CD8-positive, alpha-beta memory T cell (primary cell): ENCODE measurements around the gene PAPSS2. TPM values are rescaled to one million over a fixed set of nuclear protein-coding genes. Genes with fewer than 3 reads are reported as not detected.
A peak's percentile ranks its signal among the peaks of the same experiment; 100 is the strongest.

Experiments
- CTCF ChIA-PET: fragments of 350-600 bp; sonication (Branson Sonifier 250); formaldehyde crosslinking; loops from one replicate; lab custom pipeline; 2021; ENCODE audit warnings: antibody characterized with exemption; lab: Charles Lee
- POLR2A ChIA-PET: fragments of 350-600 bp; sonication (Branson Sonifier 250); formaldehyde crosslinking; loops from one replicate; lab custom pipeline; 2021; ENCODE audit warnings: antibody characterized with exemption; lab: Charles Lee
- DNase-seq, 5 donors: peaks; one replicate each; pipeline versions ENCODE4 v3.0.0 to v3.0.0-alpha.2; 2020 to 2022; ENCODE audit warnings: mixed read lengths in 1 of 5
- H3K27ac ChIP-seq: one replicate; pipeline ENCODE4 v1.7.0; 2013; ENCODE audit warnings: low read depth, mild to moderate bottlenecking, low read length, moderate library complexity
- H3K27me3 ChIP-seq: 2 replicates; pipeline ENCODE4 v1.7.0; 2013; ENCODE audit warnings: low read length, mild to moderate bottlenecking; ENCODE audit not compliant: insufficient read depth, poor library complexity, severe bottlenecking
- H3K36me3 ChIP-seq: 2 replicates; pipeline ENCODE4 v1.7.0; 2013; ENCODE audit warnings: mild to moderate bottlenecking, low read length, moderate library complexity; ENCODE audit not compliant: insufficient read depth
- H3K4me1 ChIP-seq: 2 replicates; pipeline ENCODE4 v1.7.0; 2013; ENCODE audit warnings: mild to moderate bottlenecking, low read length, moderate library complexity; ENCODE audit not compliant: insufficient read depth
- H3K4me3 ChIP-seq: 2 replicates; pipeline ENCODE4 v1.7.0; 2013; ENCODE audit warnings: mild to moderate bottlenecking, low read length
- H3K9me3 ChIP-seq: 2 replicates; pipeline ENCODE4 v1.7.0; 2013; ENCODE audit warnings: mild to moderate bottlenecking, low read length
- H3K27ac Mint-ChIP-seq, 8 donors: one replicate each; pipeline ENCODE4 v1.8.0; 2020 to 2021; ENCODE audit warnings: mixed read lengths in 8 of 8, mild to moderate bottlenecking in 6 of 8, inconsistent platforms in 3 of 8, moderate library complexity in 3 of 8
- H3K27me3 Mint-ChIP-seq, 2 donors: one replicate each; pipeline ENCODE4 v1.8.0; 2020 to 2021; ENCODE audit warnings: mixed read lengths in 2 of 2, mild to moderate bottlenecking in 1 of 2, moderate library complexity in 1 of 2
- H3K36me3 Mint-ChIP-seq, 3 donors: one replicate each; pipeline ENCODE4 v1.8.0; 2020 to 2021; ENCODE audit warnings: mixed read lengths in 3 of 3, inconsistent platforms in 1 of 3, mild to moderate bottlenecking in 1 of 3
- H3K4me1 Mint-ChIP-seq, 3 donors: one replicate each; pipeline ENCODE4 v1.8.0; 2020 to 2021; ENCODE audit warnings: mixed read lengths in 3 of 3, inconsistent platforms in 1 of 3, mild to moderate bottlenecking in 1 of 3
- H3K4me3 Mint-ChIP-seq, 7 donors: one replicate each; pipeline ENCODE4 v1.8.0; 2020 to 2021; ENCODE audit warnings: mixed read lengths in 7 of 7, mild to moderate bottlenecking in 6 of 7, moderate library complexity in 4 of 7, inconsistent platforms in 2 of 7
- H3K9me3 Mint-ChIP-seq, 5 donors: one replicate each; pipeline ENCODE4 v1.8.0; 2020 to 2022; ENCODE audit warnings: mixed read lengths in 5 of 5, mild to moderate bottlenecking in 3 of 5, moderate library complexity in 2 of 5, inconsistent platforms in 1 of 5
- polyA plus RNA-seq: library from polyadenylated mRNA; unstranded; fragments of 300-500 nt; fragmentation: Illumina TruSeq; gene quantifications from one replicate; pipeline ENCODE4 v1.2.3, GENCODE V29; 2021
- total RNA-seq, 2 experiments: library from RNA; stranded (reverse); gene quantifications; one replicate each; pipeline ENCODE4 v1.2.3, GENCODE V29; 2021

PAPSS2 gene
- total and polyA plus RNA-seq, 3 experiments from 2014 or later, result 0.08 to 0.46 (median 0.18) TPM

- no peaks in the 10 kb centered on the region for H3K4me1 ChIP-seq
- no peak overlapping the region for H3K4me3 ChIP-seq
- H3K27ac ChIP-seq, result no peak overlapping the region
- H3K27ac Mint-ChIP-seq, result no peak overlapping the region
- no peaks in the 10 kb centered on the region for H3K4me1 Mint-ChIP-seq
- no peaks in the 10 kb centered on the region for H3K36me3 Mint-ChIP-seq
- no peaks in the 10 kb centered on the region for H3K36me3 ChIP-seq
- no peak overlapping the region for H3K4me3 Mint-ChIP-seq
- POLR2A ChIA-PET, result no interaction called here
- peaks cover 6 to 16% of the 10 kb centered on the region in 2 donors for H3K27me3 Mint-ChIP-seq
- CTCF ChIA-PET, result no interaction called here
- H3K9me3 ChIP-seq, result no peaks in the 10 kb centered on the region
- DNase-seq, result no peak
- H3K9me3 Mint-ChIP-seq, result no peaks in the 10 kb centered on the region
- no peaks in the 10 kb centered on the region for H3K27me3 ChIP-seq
Observed at GRCh38 chr10:87705339-87705738, 45.7 kb downstream of the PAPSS2 start.

- Mint-ChIP-seq H3K4me1 (no peaks in the 10 kb centered on the region), H3K9me3 (no peaks in the 10 kb centered on the region), H3K27me3 (peaks cover 6 to 16% of the 10 kb centered on the region in 2 donors), H3K27ac (no peak overlapping the region), H3K4me3 (no peak overlapping the region), H3K36me3 (no peaks in the 10 kb centered on the region)
- H3K4me1 ChIP-seq, result no peaks in the 10 kb centered on the region
- no peak overlapping the region for H3K4me3 ChIP-seq
- POLR2A ChIA-PET, result no interaction called here
- no peaks in the 10 kb centered on the region for H3K36me3 ChIP-seq
- H3K27ac ChIP-seq, result no peak overlapping the region
- no peaks in the 10 kb centered on the region for H3K9me3 ChIP-seq
- no peaks in the 10 kb centered on the region for H3K27me3 ChIP-seq
- CTCF ChIA-PET, result no interaction called here
- no peak for DNase-seq
Observed at GRCh38 chr10:87706731-87707130, 47.1 kb downstream of the PAPSS2 start.

- H3K36me3 Mint-ChIP-seq, result no peaks in the 10 kb centered on the region
- Histone ChIP-seq H3K36me3 (no peaks in the 10 kb centered on the region), H3K9me3 (no peaks in the 10 kb centered on the region), H3K27ac (no peak overlapping the region), H3K4me1 (no peaks in the 10 kb centered on the region), H3K27me3 (no peaks in the 10 kb centered on the region), H3K4me3 (no peak overlapping the region)
- POLR2A ChIA-PET, result no interaction called here
- CTCF ChIA-PET, result no interaction called here
- peaks cover 8 to 16% of the 10 kb centered on the region in 2 donors for H3K27me3 Mint-ChIP-seq
- H3K4me3 Mint-ChIP-seq, result no peak overlapping the region
- no peaks in the 10 kb centered on the region for H3K4me1 Mint-ChIP-seq
- no peak overlapping the region for H3K27ac Mint-ChIP-seq
- H3K9me3 Mint-ChIP-seq, result no peaks in the 10 kb centered on the region
- DNase-seq, result no peak
Observed at GRCh38 chr10:87707254-87707653, 47.6 kb downstream of the PAPSS2 start.

GRCh38 chr10:87712913-87713616 lies 53.4 kb downstream of the PAPSS2 start:
- Mint-ChIP-seq H3K4me3 (no peak overlapping the region), H3K36me3 (no peaks in the 10 kb centered on the region), H3K4me1 (peaks cover 0 to 5% (median 0%) of the 10 kb centered on the region in 3 donors), H3K27me3 (peaks cover 4 to 9% of the 10 kb centered on the region in 2 donors), H3K27ac (peak overlapping the region in 1 of 8 donors; percentile 5), H3K9me3 (no peaks in the 10 kb centered on the region)
- Histone ChIP-seq H3K4me3 (no peak overlapping the region), H3K27ac (no peak overlapping the region), H3K4me1 (no peaks in the 10 kb centered on the region), H3K36me3 (no peaks in the 10 kb centered on the region), H3K9me3 (no peaks in the 10 kb centered on the region), H3K27me3 (no peaks in the 10 kb centered on the region)
- DNase-seq, result no peak
- ChIA-PET POLR2A (interaction anchor here (0.6 kb wide), 1 partner anchor 25 kb away, joined by 3 read pairs; no protein-coding TSS in a partner anchor), CTCF (no interaction called here)

- Mint-ChIP-seq H3K27ac (no peak overlapping the region), H3K4me3 (no peak overlapping the region), H3K36me3 (no peaks in the 10 kb centered on the region), H3K4me1 (peaks cover 0 to 5% (median 0%) of the 10 kb centered on the region in 3 donors), H3K27me3 (peaks cover 4 to 9% of the 10 kb centered on the region in 2 donors), H3K9me3 (no peaks in the 10 kb centered on the region)
- no peaks in the 10 kb centered on the region for H3K9me3 ChIP-seq
- no peaks in the 10 kb centered on the region for H3K36me3 ChIP-seq
- DNase-seq, result no peak
- ChIA-PET POLR2A (no interaction called here), CTCF (no interaction called here)
- H3K4me1 ChIP-seq, result no peaks in the 10 kb centered on the region
- no peak overlapping the region for H3K4me3 ChIP-seq
- no peak overlapping the region for H3K27ac ChIP-seq
- H3K27me3 ChIP-seq, result no peaks in the 10 kb centered on the region
Observed at GRCh38 chr10:87713707-87714106, 54.0 kb downstream of the PAPSS2 start.

GRCh38 chr10:87715552-87716347 lies 56.1 kb downstream of the PAPSS2 start:
- DNase-seq, result no peak
- POLR2A ChIA-PET, result no interaction called here

GRCh38 chr10:87716348-87716670 lies 56.6 kb downstream of the PAPSS2 start:
- CTCF ChIA-PET, result no interaction called here
- POLR2A ChIA-PET, result no interaction called here

More at GRCh38 chr10:87715552-87716347, 56.1 kb downstream of the PAPSS2 start:
- Mint-ChIP-seq H3K4me1 (peaks cover 0 to 5% (median 0%) of the 10 kb centered on the region in 3 donors), H3K9me3 (no peaks in the 10 kb centered on the region), H3K36me3 (no peaks in the 10 kb centered on the region), H3K27me3 (peaks cover 9 to 10% of the 10 kb centered on the region in 2 donors), H3K27ac (no peak overlapping the region), H3K4me3 (no peak overlapping the region)
- Histone ChIP-seq H3K36me3 (no peaks in the 10 kb centered on the region), H3K27ac (no peak overlapping the region), H3K4me3 (no peak overlapping the region), H3K4me1 (no peaks in the 10 kb centered on the region), H3K27me3 (no peaks in the 10 kb centered on the region), H3K9me3 (no peaks in the 10 kb centered on the region)
- CTCF ChIA-PET, result no interaction called here

GRCh38 chr10:87720665-87721064 lies 61.0 kb downstream of the PAPSS2 start:
- Mint-ChIP-seq H3K4me3 (no peak overlapping the region), H3K4me1 (peaks cover 0 to 8% (median 0%) of the 10 kb centered on the region in 3 donors), H3K27me3 (peaks cover 3 to 30% of the 10 kb centered on the region in 2 donors), H3K36me3 (no peaks in the 10 kb centered on the region), H3K9me3 (no peaks in the 10 kb centered on the region), H3K27ac (no peak overlapping the region)
- Histone ChIP-seq H3K4me3 (no peak overlapping the region), H3K36me3 (no peaks in the 10 kb centered on the region), H3K9me3 (no peaks in the 10 kb centered on the region), H3K27me3 (no peaks in the 10 kb centered on the region), H3K4me1 (no peaks in the 10 kb centered on the region), H3K27ac (no peak overlapping the region)
- no peak for DNase-seq
- ChIA-PET CTCF (no interaction called here), POLR2A (no interaction called here)

More at GRCh38 chr10:87716348-87716670, 56.6 kb downstream of the PAPSS2 start:
- no peaks in the 10 kb centered on the region for H3K9me3 Mint-ChIP-seq
- H3K27me3 Mint-ChIP-seq, result peaks cover 9 to 14% of the 10 kb centered on the region in 2 donors
- H3K27ac ChIP-seq, result no peak overlapping the region
- H3K36me3 Mint-ChIP-seq, result no peaks in the 10 kb centered on the region
- no peaks in the 10 kb centered on the region for H3K27me3 ChIP-seq
- no peak overlapping the region for H3K27ac Mint-ChIP-seq
- no peaks in the 10 kb centered on the region for H3K9me3 ChIP-seq
- H3K4me1 Mint-ChIP-seq, result peaks cover 0 to 5% (median 0%) of the 10 kb centered on the region in 3 donors
- no peak for DNase-seq
- no peak overlapping the region for H3K4me3 ChIP-seq
- H3K36me3 ChIP-seq, result no peaks in the 10 kb centered on the region
- no peaks in the 10 kb centered on the region for H3K4me1 ChIP-seq
- H3K4me3 Mint-ChIP-seq, result no peak overlapping the region
